Esophagus muscularis mucosa (tissue), 3 donors: ENCODE results near the gene RECK.

Source experiments
- POLR2A ChIP-seq: fragments of 450-650 bp; IDR thresholded peaks from one replicate; pipeline ENCODE4 v1.6.1; 2017; ENCODE audit warnings: antibody characterized with exemption, moderate library complexity, mild to moderate bottlenecking, low read depth
- TF ChIP-seq, protein P1 (sequence below), 3 experiments: fragments of 200-600 bp in 2 of 3; fragments of 450-650 bp in 1 of 3; sonication (generic) in 2 of 3; IDR thresholded peaks; one replicate each; pipeline ENCODE4 v1.5.1; 2017 to 2019; ENCODE audit warnings: antibody characterized with exemption in 3 of 3, mild to moderate bottlenecking in 2 of 3, moderate library complexity in 1 of 3

GRCh38 chr9:36141761-36142160 lies 105.0 kb downstream of the RECK start:
- TF ChIP-seq, protein P1, sequence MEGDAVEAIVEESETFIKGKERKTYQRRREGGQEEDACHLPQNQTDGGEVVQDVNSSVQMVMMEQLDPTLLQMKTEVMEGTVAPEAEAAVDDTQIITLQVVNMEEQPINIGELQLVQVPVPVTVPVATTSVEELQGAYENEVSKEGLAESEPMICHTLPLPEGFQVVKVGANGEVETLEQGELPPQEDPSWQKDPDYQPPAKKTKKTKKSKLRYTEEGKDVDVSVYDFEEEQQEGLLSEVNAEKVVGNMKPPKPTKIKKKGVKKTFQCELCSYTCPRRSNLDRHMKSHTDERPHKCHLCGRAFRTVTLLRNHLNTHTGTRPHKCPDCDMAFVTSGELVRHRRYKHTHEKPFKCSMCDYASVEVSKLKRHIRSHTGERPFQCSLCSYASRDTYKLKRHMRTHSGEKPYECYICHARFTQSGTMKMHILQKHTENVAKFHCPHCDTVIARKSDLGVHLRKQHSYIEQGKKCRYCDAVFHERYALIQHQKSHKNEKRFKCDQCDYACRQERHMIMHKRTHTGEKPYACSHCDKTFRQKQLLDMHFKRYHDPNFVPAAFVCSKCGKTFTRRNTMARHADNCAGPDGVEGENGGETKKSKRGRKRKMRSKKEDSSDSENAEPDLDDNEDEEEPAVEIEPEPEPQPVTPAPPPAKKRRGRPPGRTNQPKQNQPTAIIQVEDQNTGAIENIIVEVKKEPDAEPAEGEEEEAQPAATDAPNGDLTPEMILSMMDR (IDR thresholded peaks at IDR 0.05): no peak
- no peak for TF ChIP-seq POLR2A
